AG08396 (cell line): Measurements from ENCODE around the gene BTBD19.
"Not testable (repeated sequence)": the region's sequence is repeated elsewhere in the genome, so short reads cannot be mapped to it uniquely, and the experiment has no call there.

Experiments used
- DNase-seq: peaks from one replicate; pipeline ENCODE4 v3.0.0; 2012; ENCODE audit warnings: low spot score, mixed read lengths

Gene BTBD19

DNA sequence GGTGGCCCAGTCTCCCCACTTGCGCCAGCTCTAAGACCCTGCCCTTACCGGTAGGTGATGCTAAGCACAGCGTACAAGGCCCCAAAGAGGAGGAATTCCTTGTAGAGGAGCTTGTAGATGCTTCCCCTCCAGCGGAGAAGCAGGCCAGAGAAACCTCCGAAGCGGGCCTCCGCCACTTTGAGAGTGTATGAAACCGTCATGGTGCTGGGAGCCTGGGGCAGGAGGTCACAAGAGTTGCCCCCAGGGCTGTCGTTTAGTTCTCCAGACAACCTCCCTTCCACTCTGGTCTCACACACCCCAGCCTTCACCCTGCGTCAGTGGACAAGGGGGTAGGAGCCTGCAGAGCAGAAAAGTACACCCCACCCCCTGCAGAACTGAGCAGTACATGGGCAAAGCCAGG, 20.8 kb upstream of the BTBD19 start:
- DNase-seq = no peak

DNA sequence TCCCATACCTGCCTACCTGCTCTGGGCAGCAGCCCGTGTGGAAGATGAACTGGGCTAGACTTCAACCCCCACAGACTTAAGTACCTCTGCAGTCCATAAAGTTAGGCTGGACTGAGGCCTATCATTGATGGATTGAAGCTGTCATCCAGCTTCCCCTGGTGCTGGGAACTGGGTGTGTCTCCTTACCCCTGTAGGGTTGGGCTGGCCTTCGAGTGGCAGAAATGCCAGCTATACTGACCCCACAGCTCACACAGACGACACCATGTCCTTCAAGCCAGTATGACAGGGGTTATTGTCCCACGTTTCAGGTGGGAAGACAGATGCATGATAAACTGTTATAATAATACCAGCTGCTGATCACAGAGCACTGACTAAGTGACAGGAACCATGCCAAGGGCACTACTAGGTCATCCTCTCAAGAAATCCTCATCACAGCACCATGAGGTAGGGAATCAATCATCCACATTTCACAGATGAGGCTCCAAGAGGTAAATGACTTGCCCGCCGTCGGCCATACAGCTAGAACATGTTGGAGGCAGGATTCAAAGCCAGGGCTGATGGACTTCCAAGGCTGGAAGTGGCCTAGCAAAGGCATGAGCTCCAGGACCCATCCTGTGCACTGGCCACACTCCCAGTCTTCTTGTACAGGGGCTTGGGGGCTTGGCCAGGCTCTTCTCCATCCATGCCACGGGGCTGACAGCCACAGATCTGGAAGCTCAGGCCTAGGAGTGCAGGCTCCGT, 20.0 kb upstream of the BTBD19 start, which contains the start of gene BEST4:
BEST4 (minus strand) TSS at position 51 of the 741 bp plus-strand sequence. CDS start 465 bp downstream, outside the sequence.
- DNase-seq = no peak

DNA sequence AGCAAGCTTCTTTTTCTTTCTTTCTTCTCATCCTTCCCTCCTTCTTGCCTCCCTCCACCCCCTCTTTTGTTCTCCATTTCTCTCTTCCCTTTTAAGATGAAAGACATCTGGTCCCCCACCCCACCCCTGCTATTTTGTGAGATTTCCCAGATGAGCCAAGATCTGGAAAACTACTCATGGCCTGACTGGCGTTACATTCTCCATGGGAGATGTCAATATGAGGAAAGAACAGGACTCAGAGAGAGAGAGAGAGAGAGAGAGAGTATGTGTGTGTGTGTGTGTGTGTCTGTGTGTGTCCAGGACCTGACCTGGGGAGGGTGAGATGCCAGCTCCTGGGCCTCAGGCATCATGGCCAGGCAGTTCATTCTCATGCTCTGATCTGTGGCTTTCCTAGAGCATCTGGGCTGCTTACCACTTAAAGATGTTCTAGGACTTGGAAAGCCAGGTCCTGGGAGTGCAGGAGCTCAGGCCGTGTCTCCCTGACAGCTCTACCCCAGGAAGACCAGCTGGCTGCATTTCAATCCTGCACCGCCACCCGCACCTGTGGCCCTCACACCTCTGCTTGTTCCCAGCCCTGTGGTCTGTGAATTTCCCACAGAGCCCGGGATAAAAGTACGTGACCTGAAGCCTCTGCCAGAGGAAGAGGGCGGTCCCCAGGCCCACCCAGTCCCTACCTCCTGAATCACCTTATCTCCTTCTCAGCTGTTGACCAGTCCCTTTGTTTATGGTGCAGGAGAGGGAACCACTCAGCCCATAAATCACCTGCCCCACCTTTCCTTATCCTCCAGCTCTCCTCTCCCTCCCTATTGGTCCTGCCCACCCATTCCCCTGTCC, 17.1 kb upstream of the BTBD19 start:
- DNase-seq = no peak

DNA sequence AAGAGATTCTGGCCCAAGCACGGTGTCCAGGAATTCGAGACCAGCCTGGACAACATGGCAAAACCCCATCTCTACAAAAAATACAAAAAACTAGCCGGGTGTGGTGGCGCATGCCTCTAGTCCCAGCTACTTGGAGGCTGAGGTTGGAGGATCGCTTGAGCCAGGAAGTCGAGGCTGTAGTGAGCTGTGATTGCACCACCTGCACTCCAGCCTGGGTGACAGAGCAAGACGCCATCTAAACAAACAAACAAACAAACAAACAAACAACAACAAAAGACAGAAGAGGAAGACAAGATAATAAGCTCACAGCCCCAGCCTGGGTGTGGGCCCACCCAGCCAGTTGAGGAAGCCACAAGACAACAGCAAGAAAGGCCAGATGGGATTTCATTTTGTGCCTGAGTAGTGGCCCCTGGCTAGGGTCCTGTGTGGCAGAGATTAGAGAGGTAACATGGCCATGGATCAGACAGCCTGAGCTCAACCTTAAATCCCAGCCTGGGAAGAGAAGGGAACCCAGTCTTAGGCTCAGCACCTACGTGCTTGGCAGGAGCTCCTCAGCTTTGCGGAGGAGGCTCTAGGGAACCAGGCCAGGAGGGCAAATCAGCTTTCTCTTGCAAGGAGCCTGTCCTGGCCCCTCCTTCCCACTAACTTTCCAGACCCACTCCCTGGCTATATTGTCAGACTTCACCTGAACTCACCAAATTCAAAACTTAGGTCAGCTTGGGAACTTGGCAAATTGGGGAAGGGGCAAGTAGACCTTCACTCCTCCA, 15.4 kb upstream of the BTBD19 start:
- DNase-seq = no peak

DNA sequence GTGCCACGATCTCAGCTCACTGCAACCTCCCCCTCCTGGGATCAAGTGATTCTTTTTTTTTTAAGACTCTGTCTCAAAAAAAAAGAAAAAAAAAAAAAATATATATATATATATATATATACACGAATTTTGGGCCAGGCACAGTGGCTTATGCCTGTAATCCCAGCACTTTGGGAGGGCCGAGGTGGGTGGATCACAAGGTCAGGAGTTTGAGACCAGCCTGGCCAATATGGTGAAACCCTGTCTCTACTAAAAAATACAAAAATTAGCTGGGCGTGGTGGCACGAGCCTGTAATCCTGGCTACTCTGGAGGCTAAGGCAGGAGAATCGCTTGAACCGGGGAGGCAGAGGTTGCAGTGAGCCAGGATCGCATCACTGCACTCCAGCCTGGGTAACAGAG, 10.4 kb upstream of the BTBD19 start:
- not testable (repeated sequence) for DNase-seq

DNA sequence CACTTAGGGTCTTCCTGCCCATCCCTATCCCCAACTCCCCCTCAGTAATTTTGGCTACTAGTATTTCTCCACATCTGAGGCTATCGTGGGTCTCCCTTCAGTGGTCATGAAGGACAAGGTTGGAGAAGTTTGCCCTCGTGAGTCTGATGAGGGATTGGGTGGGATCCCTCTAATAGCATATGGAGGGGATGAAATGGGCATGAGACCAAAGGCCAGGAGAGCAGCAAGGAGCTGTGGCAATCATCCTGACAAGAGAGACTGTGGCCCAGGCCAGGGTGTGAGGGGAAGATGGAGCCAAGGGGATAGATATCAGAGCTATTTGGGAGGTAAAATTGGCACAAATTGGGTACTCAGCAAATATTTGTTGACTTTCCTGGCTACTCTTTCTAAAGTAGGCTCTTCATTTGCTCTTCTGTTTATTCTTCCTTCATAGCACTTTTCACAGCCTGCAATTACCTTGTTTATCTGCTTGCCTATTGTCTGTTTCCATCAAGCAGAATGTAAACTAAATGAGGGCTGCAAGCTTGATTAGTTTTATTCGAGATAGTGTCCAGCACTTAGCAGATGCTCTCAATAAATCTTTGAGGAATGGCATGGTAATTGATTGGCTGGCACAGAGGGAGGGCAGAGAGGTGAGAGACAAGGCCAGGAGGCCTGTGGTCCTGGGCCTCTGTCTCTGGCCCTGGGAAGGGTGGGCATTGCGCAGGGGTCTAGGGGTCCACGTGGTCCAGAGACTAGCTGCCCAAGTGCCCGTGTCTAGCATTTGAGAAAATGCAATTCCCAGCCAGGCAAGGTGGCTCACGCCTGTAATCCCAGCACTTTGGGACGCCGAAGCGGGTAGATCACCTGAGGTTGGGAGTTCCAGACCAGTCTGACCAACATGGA, 9.6 kb upstream of the BTBD19 start:
- no peak for DNase-seq

DNA sequence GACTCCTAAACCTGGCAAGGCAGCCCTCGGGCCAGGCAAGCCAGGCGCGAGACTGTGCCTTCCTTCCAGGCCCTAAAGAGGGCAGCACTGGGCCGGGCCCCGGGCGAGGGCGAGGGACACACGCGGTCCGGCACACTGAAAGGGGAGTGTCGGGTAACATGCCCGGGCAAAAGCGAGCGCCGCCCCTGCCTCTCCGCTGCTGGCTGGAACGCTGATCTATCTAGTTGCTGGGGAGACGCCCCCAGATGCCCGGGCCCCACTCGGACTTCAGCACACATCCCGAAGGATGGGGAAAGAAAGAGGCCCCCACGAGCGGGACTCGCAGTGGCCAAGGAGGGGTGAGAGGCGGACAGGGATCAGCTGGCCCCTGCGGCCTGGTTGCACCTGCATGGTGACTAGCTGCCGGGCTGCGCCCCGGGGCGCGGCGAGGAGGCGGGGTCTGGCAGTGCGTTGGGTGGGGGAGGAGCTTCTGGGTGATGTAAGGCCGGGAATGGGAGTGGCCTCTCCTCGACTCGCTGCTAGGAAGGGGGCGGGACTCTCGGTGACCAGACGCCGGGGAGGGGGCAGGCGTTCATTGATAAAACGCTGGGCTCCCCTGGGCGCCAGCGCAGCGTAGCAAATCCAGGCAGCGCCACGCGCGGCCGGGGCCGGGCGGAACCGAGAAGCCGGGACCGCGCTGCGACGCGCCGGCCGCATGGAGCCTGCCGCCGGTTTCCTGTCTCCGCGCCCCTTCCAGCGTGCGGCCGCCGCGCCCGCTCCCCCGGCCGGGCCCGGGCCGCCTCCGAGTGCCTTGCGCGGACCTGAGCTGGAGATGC, 8.3 kb upstream of the BTBD19 start, which contains the start of gene PLK3:
PLK3 (plus strand) TSS at position 608 of the 815 bp plus-strand sequence; CDS start at position 695, 87 bp downstream.
- peak; percentile 98 for DNase-seq

DNA sequence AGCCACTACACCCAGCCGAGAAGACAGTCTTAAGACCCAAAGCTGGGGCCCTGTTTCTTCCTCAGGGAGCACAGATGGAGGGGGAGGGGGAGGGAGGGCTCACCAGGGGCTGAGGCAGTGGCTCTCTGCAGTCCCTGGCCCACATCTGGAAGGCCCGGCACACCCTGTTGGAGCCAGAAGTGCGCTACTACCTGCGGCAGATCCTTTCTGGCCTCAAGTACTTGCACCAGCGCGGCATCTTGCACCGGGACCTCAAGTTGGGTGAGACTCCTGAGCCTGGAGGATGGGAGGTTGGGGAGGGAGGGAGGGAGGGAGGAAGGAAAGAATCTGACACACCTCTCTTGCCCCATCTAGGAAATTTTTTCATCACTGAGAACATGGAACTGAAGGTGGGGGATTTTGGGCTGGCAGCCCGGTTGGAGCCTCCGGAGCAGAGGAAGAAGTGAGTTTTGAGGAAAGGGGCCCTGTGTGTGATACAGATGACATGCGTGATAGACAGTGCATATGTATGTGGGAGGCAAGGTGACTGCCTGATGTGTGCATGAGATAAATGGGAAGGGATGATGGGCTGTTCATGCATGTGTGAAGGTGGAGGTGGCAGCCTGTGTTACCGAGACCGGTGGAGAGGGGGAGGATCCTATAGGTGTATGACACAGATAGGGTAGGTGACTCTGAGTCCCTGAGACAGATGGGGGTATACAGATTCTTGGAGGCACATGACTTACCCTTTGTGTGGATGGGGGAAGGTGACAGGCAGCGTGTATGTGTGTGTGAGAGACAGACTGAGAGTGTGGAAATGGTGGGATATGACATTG, 6.6 kb upstream of the BTBD19 start:
- DNase-seq = no peak

DNA sequence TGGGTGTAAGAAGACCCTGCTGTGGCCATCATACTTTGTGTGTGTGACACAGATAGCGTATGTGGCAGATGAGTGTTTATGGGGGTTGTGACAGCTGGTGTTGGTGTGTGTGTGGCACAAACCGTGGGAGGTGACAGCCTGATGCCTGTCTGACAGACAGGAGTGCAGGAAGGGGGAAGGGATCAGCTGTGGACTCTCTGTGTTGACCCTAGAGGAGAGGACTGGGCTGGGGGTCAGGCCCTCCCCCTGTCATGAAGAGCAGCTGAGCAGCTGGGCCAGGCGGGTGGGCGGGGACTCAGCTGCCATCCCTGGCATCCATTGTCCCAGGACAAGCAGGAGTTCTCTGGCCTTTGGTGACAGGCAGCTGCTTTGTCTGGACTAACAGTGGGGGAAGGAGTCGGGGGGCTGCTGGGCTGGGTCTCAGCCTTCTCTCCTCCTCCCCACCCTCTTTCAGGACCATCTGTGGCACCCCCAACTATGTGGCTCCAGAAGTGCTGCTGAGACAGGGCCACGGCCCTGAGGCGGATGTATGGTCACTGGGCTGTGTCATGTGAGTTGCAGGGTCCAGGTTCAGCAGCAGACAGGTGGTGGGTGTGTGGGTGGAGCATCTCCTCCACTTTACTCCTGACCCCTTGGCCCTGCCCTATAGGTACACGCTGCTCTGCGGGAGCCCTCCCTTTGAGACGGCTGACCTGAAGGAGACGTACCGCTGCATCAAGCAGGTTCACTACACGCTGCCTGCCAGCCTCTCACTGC, 5.8 kb upstream of the BTBD19 start:
- DNase-seq = no peak

DNA sequence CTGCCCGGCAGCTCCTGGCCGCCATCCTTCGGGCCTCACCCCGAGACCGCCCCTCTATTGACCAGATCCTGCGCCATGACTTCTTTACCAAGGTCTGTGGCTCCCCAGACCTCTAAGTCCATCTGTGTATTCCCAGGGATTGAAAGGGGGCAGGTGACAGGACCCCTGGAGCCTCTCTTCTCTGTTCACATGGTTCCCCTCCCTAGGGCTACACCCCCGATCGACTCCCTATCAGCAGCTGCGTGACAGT, 5.3 kb upstream of the BTBD19 start:
- DNase-seq = no peak

DNA sequence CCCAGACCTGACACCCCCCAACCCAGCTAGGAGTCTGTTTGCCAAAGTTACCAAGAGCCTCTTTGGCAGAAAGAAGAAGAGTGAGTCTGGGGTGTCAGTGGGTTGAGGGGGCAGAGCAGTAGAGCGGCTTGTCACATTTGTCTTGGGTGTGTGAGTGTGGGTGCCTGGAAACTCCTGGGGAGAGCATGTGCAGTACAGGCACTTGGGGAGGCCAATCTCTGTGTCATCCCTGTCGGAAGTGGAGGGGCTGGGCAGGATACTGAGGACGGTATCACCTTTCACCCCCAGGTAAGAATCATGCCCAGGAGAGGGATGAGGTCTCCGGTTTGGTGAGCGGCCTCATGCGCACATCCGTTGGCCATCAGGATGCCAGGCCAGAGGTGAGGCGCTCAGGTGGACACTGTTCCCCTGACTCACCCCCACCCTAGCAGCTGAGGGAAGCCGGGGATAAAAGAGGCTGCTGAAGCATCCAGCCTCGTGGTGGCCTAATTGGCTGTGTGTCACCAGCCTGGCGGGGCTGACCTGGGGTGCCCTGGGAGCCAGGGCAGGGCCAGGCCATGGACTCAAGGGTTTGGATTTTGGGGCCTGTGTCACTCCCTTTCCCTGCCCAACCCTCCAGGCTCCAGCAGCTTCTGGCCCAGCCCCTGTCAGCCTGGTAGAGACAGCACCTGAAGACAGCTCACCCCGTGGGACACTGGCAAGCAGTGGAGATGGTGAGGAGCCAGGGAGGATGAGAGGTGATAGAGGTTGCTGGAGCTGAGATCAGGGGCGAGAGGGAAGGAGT, 4.8 kb upstream of the BTBD19 start:
- DNase-seq = no peak

DNA sequence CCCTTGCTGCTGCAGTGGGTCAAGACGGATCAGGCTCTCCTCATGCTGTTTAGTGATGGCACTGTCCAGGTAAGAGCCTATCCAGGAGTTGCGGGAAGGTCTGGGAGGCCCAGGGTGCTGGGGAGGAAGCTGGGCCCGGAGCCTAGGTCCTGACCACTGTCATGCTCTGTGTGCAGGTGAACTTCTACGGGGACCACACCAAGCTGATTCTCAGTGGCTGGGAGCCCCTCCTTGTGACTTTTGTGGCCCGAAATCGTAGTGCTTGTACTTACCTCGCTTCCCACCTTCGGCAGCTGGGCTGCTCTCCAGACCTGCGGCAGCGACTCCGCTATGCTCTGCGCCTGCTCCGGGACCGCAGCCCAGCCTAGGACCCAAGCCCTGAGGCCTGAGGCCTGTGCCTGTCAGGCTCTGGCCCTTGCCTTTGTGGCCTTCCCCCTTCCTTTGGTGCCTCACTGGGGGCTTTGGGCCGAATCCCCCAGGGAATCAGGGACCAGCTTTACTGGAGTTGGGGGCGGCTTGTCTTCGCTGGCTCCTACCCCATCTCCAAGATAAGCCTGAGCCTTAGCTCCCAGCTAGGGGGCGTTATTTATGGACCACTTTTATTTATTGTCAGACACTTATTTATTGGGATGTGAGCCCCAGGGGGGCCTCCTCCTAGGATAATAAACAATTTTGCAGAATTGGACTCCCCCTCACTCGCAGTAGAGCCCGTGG, 2.9 kb upstream of the BTBD19 start:
- no peak for DNase-seq

DNA sequence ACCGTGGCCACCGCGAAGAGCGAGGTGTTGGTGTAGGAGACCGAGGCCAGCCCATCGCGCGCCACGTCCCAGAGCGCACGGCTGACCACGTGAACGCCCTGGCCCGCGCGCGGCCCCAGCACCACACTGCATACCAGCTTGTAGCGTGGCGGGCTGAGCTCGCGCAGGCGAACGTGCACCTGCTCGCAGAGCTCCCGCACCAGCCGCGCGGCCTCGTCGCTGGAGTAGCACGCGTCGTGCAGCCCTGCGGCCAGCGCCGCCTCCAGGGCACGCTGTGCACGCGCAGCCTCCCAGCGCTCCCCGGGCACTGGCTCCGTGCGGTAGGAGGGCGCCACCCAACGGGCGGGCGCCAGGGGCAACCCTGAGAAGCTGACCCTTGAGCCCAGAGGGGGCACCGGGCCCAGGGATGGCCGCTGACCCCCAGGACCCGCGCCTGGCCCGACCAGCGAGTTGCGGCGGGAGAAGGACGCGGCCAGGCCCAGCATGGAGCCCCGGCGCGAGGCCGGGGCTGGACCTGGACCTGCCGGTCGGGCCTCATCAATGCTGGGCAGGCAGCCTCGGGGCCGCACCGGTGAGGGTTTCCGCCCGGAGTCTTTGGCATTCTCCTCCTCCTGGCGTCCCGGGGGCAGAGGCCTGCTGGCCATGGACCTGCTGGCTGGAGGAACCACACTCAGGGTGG, 2.2 kb upstream of the BTBD19 start:
- no peak for DNase-seq

DNA sequence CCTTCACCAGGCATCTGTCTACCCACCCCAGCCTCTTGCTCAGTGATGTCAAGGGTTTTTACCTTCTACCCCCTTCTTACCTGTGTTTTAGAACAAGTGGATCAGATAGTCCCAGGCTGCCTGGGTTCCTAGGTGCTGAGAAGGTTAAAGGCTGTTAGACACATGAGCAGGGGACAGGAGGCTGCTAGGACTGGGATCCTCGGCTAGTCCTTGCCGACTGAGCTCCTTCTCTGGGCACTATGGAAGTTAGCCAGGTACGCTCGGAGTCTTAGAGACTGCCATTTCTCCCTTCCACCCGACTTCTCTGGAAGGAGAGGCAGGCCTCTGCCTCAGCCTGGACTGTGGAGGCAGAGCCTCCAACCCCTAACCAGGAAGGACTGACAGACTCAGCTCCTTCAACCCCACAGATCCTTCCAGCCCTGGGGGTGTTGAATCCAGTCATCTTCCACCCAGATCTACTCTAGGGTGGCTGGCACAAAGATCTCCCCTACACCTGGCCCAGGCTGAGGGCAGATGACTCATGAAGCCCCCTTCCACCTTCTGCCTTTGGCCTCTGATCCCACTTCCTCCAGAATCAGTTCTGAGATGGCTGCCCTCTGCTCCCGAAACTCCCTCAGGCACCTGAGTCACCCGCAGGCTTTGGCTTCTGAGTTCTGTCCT, 1.5 kb upstream of the BTBD19 start, which contains the start of gene DYNLT4:
DYNLT4 (minus strand) TSS at position 648 of the 660 bp plus-strand sequence. CDS start 683 bp downstream, outside the sequence.
- no peak for DNase-seq

DNA sequence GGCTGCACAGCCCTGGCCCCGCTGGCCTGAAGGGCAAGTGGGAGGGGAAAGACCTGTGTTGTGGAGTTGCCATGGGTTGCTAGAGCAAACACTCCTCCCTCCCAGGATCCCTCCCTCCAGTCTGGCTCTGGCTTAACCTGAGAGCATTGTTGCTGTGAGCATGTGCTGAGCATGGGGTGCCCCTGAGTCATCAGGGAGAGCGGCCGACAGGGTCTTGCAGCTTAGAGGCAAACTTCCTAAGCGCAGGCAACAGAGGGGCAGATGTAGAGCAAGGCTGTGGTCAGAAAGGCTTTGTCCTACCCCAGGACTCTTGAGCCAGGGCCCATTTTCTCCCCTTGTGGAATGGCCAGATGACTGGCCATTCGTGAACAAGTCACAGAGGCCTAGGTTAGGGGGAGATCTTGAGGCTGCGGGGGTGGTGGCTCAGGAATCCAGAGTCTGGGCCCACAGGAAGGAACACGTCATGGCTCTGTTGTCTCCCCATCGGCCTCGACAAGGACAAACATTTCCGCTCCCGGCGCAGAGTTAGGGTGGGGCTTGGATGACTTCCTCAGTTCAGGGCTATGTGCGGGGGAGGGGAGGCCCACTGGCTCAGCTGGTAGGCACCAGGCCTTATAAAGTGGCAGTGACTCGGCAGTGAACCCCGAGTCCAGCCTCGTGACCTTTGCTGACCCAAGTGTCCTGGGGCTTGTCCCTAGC, 810 bp upstream of the BTBD19 start:
- peak; percentile 95 for DNase-seq
